ENCODE results near the gene EPHB4.
"Not testable (repeated sequence)": the region's sequence is repeated elsewhere in the genome, so short reads cannot be mapped to it uniquely, and the experiment has no call there.

The EPHB4 gene

GRCh38 chr7:100785878-100786277, 41.4 kb downstream of the EPHB4 start:
- no peak for DNase-seq

GRCh38 chr7:100783804-100784203, 43.5 kb downstream of the EPHB4 start:
- DNase-seq, result no peak

- no peak for DNase-seq
Observed at GRCh38 chr7:100781255-100781654, 46.1 kb downstream of the EPHB4 start.

GRCh38 chr7:100779359-100779758, 48.0 kb downstream of the EPHB4 start:
- DNase-seq, result no peak

GRCh38 chr7:100778061-100778621, 49.2 kb downstream of the EPHB4 start:
- no peak for DNase-seq

- DNase-seq, result no peak
Observed at GRCh38 chr7:100773491-100773890, 53.8 kb downstream of the EPHB4 start.

- DNase-seq, result no peak
Observed at GRCh38 chr7:100768784-100769183, 58.5 kb downstream of the EPHB4 start.

- DNase-seq, result no peak
Observed at GRCh38 chr7:100765250-100765649, 62.1 kb downstream of the EPHB4 start.

- DNase-seq, result no peak
Observed at GRCh38 chr7:100764841-100765240, 62.5 kb downstream of the EPHB4 start.

- no peak for DNase-seq
Observed at GRCh38 chr7:100763556-100764140, 63.7 kb downstream of the EPHB4 start.

GRCh38 chr7:100762841-100763240, 64.5 kb downstream of the EPHB4 start:
- not testable (repeated sequence) for DNase-seq

- DNase-seq, result no peak
Observed at GRCh38 chr7:100759357-100760171, 67.8 kb downstream of the EPHB4 start.

GRCh38 chr7:100753750-100754149, 73.6 kb downstream of the EPHB4 start:
- no peak for DNase-seq

- DNase-seq, result no peak
Observed at GRCh38 chr7:100752994-100753393, 74.3 kb downstream of the EPHB4 start.
